ENCODE data around the gene TAPBPL. TPM values are rescaled to one million over a fixed set of nuclear protein-coding genes. Genes with fewer than 3 reads are reported as not detected.

Gene TAPBPL
- polyA plus RNA-seq, 1 donor (not counting 4 experiments of a cell fraction or from before 2014, with no cell fraction given) = 4.8 TPM

DNA sequence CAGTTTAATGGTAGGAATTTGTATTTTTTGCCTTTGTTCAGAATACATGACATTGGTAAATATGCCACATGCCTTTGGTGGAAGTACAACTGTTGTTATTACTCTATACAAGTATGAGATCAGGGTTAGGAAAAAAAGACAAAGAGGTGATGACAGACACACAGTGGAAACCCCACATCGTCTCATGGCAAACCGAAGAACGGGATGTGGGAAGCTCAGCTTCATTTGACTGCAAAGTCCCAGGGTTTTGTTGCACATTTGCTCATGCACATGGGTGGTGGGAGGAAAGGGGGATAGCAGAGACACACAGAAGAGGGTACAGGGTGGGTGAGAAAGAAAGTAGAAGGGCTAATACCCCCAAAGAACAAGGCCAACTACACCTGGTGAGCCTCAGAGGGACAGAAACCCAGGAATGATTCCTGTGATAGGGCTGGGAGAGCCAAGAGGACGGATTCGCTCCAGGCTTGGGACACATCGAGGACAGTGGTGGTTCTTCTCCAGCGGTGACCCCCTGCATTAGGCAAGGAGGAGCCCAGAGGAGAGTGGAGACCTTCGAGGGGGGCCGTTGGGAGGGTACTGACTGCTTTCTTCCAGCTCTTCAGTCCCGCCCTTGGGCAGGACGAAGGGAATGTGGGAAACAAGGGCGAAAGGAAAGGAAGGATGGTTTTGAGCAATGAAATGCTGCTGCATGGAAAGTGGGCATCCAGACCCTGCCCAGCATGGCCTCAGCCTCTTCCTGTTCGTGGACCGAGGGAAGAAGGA lies 10.6 kb downstream of the TAPBPL start:
- H4K20me1 ChIP-seq (ENCODE audit: control insufficient read depth, extremely low read depth, insufficient read depth, low read length) = no peaks in the 10 kb centered on the region
- FAIRE-seq (no peak), DNase-seq (ENCODE audit: low read depth, low spot score) (no peak)
- no peaks in the 10 kb centered on the region for H3K27me3 ChIP-seq (ENCODE audit: control insufficient read depth, extremely low read depth, insufficient read depth, low read length)
- H3K9ac ChIP-seq (ENCODE audit: control insufficient read depth, extremely low read depth, insufficient read depth, low read length) = no peak overlapping the region
- H3K36me3 ChIP-seq (ENCODE audit: control insufficient read depth in 2 of 2, extremely low read depth in 1 of 2, insufficient read depth in 2 of 2, low read length in 2 of 2) = peaks cover 16 to 31% of the 10 kb centered on the region in 2 experiments
- peaks cover 4% of the 10 kb centered on the region for H3K4me1 ChIP-seq (ENCODE audit: control insufficient read depth, extremely low read depth, insufficient read depth, low read length)
- no peak overlapping the region for H3K4me3 ChIP-seq (ENCODE audit: control insufficient read depth in 2 of 3, extremely low read depth in 1 of 3, insufficient read depth in 2 of 3, low read depth in 1 of 3, low read length in 3 of 3)
- dilution Hi-C loops (cut with MboI; ENCODE audit: extremely low pct_ligation_motif_present, low sequenced_read_pairs) = no loop called here
- H3K79me2 ChIP-seq (ENCODE audit: control insufficient read depth, insufficient read depth, low read length) = no peaks in the 10 kb centered on the region
- H3K9me1 ChIP-seq (ENCODE audit: control insufficient read depth, extremely low read depth, insufficient read depth, low read length) = no peaks in the 10 kb centered on the region
- H3K4me2 ChIP-seq (ENCODE audit: control insufficient read depth, extremely low read depth, insufficient read depth, low read depth, low read length) = no peak overlapping the region
- no peak for TF ChIP-seq EZH2 (IDR thresholded peaks at IDR 0.05; ENCODE audit: low read length)
- TF ChIP-seq, protein P1, sequence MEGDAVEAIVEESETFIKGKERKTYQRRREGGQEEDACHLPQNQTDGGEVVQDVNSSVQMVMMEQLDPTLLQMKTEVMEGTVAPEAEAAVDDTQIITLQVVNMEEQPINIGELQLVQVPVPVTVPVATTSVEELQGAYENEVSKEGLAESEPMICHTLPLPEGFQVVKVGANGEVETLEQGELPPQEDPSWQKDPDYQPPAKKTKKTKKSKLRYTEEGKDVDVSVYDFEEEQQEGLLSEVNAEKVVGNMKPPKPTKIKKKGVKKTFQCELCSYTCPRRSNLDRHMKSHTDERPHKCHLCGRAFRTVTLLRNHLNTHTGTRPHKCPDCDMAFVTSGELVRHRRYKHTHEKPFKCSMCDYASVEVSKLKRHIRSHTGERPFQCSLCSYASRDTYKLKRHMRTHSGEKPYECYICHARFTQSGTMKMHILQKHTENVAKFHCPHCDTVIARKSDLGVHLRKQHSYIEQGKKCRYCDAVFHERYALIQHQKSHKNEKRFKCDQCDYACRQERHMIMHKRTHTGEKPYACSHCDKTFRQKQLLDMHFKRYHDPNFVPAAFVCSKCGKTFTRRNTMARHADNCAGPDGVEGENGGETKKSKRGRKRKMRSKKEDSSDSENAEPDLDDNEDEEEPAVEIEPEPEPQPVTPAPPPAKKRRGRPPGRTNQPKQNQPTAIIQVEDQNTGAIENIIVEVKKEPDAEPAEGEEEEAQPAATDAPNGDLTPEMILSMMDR (optimal IDR thresholded peaks at IDR 0.05 in 1 of 3, IDR thresholded peaks at IDR 0.05 in 1 of 3, conservative IDR thresholded peaks at IDR 0.05 in 1 of 3; ENCODE audit: extremely low read depth in 1 of 3, insufficient read depth in 2 of 3, low read length in 3 of 3) = no peak
- H2AFZ ChIP-seq (ENCODE audit: control insufficient read depth, low read length) = no peak overlapping the region
- no peak overlapping the region for H3K27ac ChIP-seq (ENCODE audit: control insufficient read depth, insufficient read depth, low read length)
- H3K9me3 ChIP-seq (ENCODE audit: control insufficient read depth, low read depth, low read length) = no peaks in the 10 kb centered on the region

DNA sequence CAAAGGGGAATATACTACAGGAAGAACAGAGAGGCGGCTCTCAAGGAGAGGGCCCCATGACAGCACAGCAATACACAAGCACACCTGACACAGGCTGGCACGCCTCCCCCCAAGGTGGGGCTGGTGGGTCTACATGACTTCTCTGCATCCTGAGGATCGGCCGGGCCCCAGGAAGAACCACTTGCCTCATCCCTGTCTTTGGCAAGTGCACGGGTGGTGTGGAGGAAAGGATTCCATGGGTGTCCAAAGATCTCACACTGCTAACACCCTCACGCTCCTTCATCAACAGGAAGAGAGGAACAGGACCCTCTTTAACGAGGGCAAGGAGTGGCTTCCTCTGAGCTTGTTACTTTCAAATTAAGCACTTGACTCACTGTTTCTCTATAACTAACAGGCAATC lies 11.4 kb downstream of the TAPBPL start:
- dilution Hi-C loops (cut with MboI; ENCODE audit: extremely low pct_ligation_motif_present, low sequenced_read_pairs) = no loop called here
- Histone ChIP-seq H3K4me1 (ENCODE audit: control insufficient read depth, extremely low read depth, insufficient read depth, low read length) (peaks cover 4% of the 10 kb centered on the region), H3K36me3 (ENCODE audit: control insufficient read depth in 2 of 2, extremely low read depth in 1 of 2, insufficient read depth in 2 of 2, low read length in 2 of 2) (peaks cover 15 to 28% of the 10 kb centered on the region in 2 experiments), H3K9me3 (ENCODE audit: control insufficient read depth, low read depth, low read length) (no peaks in the 10 kb centered on the region), H3K27ac (ENCODE audit: control insufficient read depth, insufficient read depth, low read length) (no peak overlapping the region), H3K27me3 (ENCODE audit: control insufficient read depth, extremely low read depth, insufficient read depth, low read length) (no peaks in the 10 kb centered on the region), H3K4me3 (ENCODE audit: control insufficient read depth in 2 of 3, extremely low read depth in 1 of 3, insufficient read depth in 2 of 3, low read depth in 1 of 3, low read length in 3 of 3) (no peak overlapping the region), H3K9ac (ENCODE audit: control insufficient read depth, extremely low read depth, insufficient read depth, low read length) (no peak overlapping the region), H2AFZ (ENCODE audit: control insufficient read depth, low read length) (no peak overlapping the region), H3K79me2 (ENCODE audit: control insufficient read depth, insufficient read depth, low read length) (no peaks in the 10 kb centered on the region), H3K4me2 (ENCODE audit: control insufficient read depth, extremely low read depth, insufficient read depth, low read depth, low read length) (no peak overlapping the region), H4K20me1 (ENCODE audit: control insufficient read depth, extremely low read depth, insufficient read depth, low read length) (no peaks in the 10 kb centered on the region), H3K9me1 (ENCODE audit: control insufficient read depth, extremely low read depth, insufficient read depth, low read length) (no peaks in the 10 kb centered on the region)
- no peak for FAIRE-seq
- no peak for DNase-seq (ENCODE audit: low read depth, low spot score)
- TF ChIP-seq, protein P1 (optimal IDR thresholded peaks at IDR 0.05 in 1 of 3, IDR thresholded peaks at IDR 0.05 in 1 of 3, conservative IDR thresholded peaks at IDR 0.05 in 1 of 3; ENCODE audit: extremely low read depth in 1 of 3, insufficient read depth in 2 of 3, low read length in 3 of 3) = no peak
- no peak for TF ChIP-seq EZH2 (IDR thresholded peaks at IDR 0.05; ENCODE audit: low read length)
